CD8-positive, alpha-beta memory T cell (primary cell): ENCODE results near the gene PEX14. TPM values are rescaled to one million over a fixed set of nuclear protein-coding genes. Genes with fewer than 3 reads are reported as not detected.

Source experiments
- CTCF ChIA-PET: fragments of 350-600 bp; sonication (Branson Sonifier 250); formaldehyde crosslinking; loops from one replicate; lab custom pipeline; 2021; ENCODE audit warnings: antibody characterized with exemption; lab: Charles Lee
- POLR2A ChIA-PET: fragments of 350-600 bp; sonication (Branson Sonifier 250); formaldehyde crosslinking; loops from one replicate; lab custom pipeline; 2021; ENCODE audit warnings: antibody characterized with exemption; lab: Charles Lee
- DNase-seq, 5 donors: peaks; one replicate each; pipeline versions ENCODE4 v3.0.0 to v3.0.0-alpha.2; 2020 to 2022; ENCODE audit warnings: mixed read lengths in 1 of 5
- H3K27ac ChIP-seq: one replicate; pipeline ENCODE4 v1.7.0; 2013; ENCODE audit warnings: low read depth, mild to moderate bottlenecking, low read length, moderate library complexity
- H3K27me3 ChIP-seq: 2 replicates; pipeline ENCODE4 v1.7.0; 2013; ENCODE audit warnings: low read length, mild to moderate bottlenecking; ENCODE audit not compliant: insufficient read depth, poor library complexity, severe bottlenecking
- H3K36me3 ChIP-seq: 2 replicates; pipeline ENCODE4 v1.7.0; 2013; ENCODE audit warnings: mild to moderate bottlenecking, low read length, moderate library complexity; ENCODE audit not compliant: insufficient read depth
- H3K4me1 ChIP-seq: 2 replicates; pipeline ENCODE4 v1.7.0; 2013; ENCODE audit warnings: mild to moderate bottlenecking, low read length, moderate library complexity; ENCODE audit not compliant: insufficient read depth
- H3K4me3 ChIP-seq: 2 replicates; pipeline ENCODE4 v1.7.0; 2013; ENCODE audit warnings: mild to moderate bottlenecking, low read length
- H3K9me3 ChIP-seq: 2 replicates; pipeline ENCODE4 v1.7.0; 2013; ENCODE audit warnings: mild to moderate bottlenecking, low read length
- H3K27ac Mint-ChIP-seq, 8 donors: one replicate each; pipeline ENCODE4 v1.8.0; 2020 to 2021; ENCODE audit warnings: mixed read lengths in 8 of 8, mild to moderate bottlenecking in 6 of 8, inconsistent platforms in 3 of 8, moderate library complexity in 3 of 8
- H3K27me3 Mint-ChIP-seq, 2 donors: one replicate each; pipeline ENCODE4 v1.8.0; 2020 to 2021; ENCODE audit warnings: mixed read lengths in 2 of 2, mild to moderate bottlenecking in 1 of 2, moderate library complexity in 1 of 2
- H3K36me3 Mint-ChIP-seq, 3 donors: one replicate each; pipeline ENCODE4 v1.8.0; 2020 to 2021; ENCODE audit warnings: mixed read lengths in 3 of 3, inconsistent platforms in 1 of 3, mild to moderate bottlenecking in 1 of 3
- H3K4me1 Mint-ChIP-seq, 3 donors: one replicate each; pipeline ENCODE4 v1.8.0; 2020 to 2021; ENCODE audit warnings: mixed read lengths in 3 of 3, inconsistent platforms in 1 of 3, mild to moderate bottlenecking in 1 of 3
- H3K4me3 Mint-ChIP-seq, 7 donors: one replicate each; pipeline ENCODE4 v1.8.0; 2020 to 2021; ENCODE audit warnings: mixed read lengths in 7 of 7, mild to moderate bottlenecking in 6 of 7, moderate library complexity in 4 of 7, inconsistent platforms in 2 of 7
- H3K9me3 Mint-ChIP-seq, 5 donors: one replicate each; pipeline ENCODE4 v1.8.0; 2020 to 2022; ENCODE audit warnings: mixed read lengths in 5 of 5, mild to moderate bottlenecking in 3 of 5, moderate library complexity in 2 of 5, inconsistent platforms in 1 of 5
- polyA plus RNA-seq: library from polyadenylated mRNA; unstranded; fragments of 300-500 nt; fragmentation: Illumina TruSeq; gene quantifications from one replicate; pipeline ENCODE4 v1.2.3, GENCODE V29; 2021
- total RNA-seq, 2 experiments: library from RNA; stranded (reverse); gene quantifications; one replicate each; pipeline ENCODE4 v1.2.3, GENCODE V29; 2021

PEX14 gene
- total and polyA plus RNA-seq, 3 experiments from 2014 or later = 5.1 to 22.2 (median 18.2) TPM

DNA sequence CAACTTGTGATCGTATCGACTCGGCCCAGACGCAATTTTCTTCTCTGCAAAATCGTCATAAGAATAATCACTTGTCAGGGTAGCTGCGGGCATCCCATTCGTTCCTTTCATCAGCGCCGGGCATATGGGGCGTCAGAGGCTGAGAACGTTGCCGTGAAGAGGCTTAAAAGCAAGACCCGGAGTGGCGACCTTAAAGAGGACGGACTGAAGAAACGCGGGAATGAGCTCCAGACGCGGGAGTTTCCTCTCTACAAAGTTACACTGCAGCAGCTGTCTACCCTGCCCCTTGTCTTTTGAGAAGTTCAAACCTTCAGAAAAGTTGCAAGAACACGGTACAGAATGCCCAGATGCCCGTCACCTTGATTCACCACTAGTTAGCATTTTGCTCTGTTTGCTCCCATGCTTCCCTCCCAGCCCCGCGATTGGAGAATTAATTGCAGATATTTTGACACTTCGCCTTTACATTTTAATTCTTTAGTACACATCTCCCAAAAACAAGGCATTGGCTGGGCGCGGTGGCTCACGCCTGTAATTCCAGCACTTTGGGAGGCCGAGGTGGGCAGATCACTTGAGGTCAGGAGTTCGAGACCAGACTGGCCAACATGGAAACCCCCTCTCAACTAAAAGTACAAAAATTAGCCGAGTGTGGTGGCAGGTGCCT is 43.5 kb upstream of the PEX14 start:
- POLR2A ChIA-PET = interaction anchor here (0.6 kb wide), 1 partner anchor 25 kb away, joined by 3 read pairs; no protein-coding TSS in a partner anchor
- H3K4me3 Mint-ChIP-seq = peak overlapping the region; percentile 83 to 96 (median 89)
- H3K27me3 ChIP-seq = no peaks in the 10 kb centered on the region
- H3K9me3 ChIP-seq = no peaks in the 10 kb centered on the region
- peak overlapping the region; percentile 82 for H3K27ac ChIP-seq
- no peaks in the 10 kb centered on the region for H3K36me3 ChIP-seq
- CTCF ChIA-PET = interaction anchor here (1.2 to 3.0 kb wide), 7 partner anchors 29 to 481 kb away, joined by 3 to 37 read pairs (median 5); partner anchors contain the start of gene KIF1B
- H3K27me3 Mint-ChIP-seq = peaks cover 0 to 1% of the 10 kb centered on the region in 2 donors
- peak overlapping the region; percentile 83 to 95 (median 90) for H3K27ac Mint-ChIP-seq
- peak in 1 of 5 donors; percentile 5 for DNase-seq
- peaks cover 15 to 33% (median 21%) of the 10 kb centered on the region in 3 donors for H3K4me1 Mint-ChIP-seq
- H3K9me3 Mint-ChIP-seq = no peaks in the 10 kb centered on the region
- peaks cover 0 to 3% (median 0%) of the 10 kb centered on the region in 3 donors for H3K36me3 Mint-ChIP-seq
- peak overlapping the region; percentile 82 for H3K4me3 ChIP-seq
- H3K4me1 ChIP-seq = peaks cover 18% of the 10 kb centered on the region

DNA sequence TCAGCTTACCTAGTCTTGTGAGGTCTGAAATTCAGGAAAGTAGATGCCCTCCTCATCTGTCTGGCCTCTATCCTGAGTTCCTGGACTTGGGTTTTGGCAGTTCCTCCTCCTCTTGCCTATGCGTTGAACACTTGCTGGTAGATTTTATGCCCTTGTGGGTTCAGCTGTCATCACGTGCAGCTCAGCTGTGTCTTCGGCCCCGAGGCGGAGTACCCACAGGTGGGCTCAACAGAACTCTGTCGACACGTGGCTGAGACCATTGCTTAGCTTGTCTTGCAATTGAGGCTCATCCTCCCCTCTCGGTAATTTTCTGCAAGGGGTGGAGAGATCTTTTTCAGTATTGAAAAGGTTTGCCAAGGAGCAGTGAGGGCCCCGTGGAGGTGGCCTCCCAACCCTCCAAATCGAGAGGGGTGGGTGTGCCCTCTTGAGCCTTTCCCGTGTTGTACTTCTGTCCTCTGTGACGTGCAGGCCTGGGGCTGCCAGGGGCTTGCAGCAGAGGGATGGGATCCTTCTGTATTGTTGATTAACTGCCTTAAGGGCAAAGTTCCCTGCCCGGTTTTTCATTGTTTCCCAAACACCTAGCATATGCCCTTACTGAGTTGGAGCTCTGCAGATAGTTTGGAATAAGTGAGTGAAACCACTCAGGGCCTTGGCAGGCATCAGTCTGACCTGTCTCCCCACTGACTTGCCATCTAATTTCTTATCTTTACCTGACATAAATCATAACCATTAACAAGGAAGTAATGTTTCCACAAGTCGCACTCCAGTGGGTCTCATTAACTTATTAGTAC is 41.6 kb upstream of the PEX14 start:
- Mint-ChIP-seq H3K9me3 (no peaks in the 10 kb centered on the region), H3K27me3 (no peaks in the 10 kb centered on the region), H3K27ac (peak overlapping the region in 3 of 8 donors; percentile 24 to 83 (median 66)), H3K4me3 (peak overlapping the region in 4 of 7 donors; percentile 10 to 69 (median 33)), H3K4me1 (peaks cover 13 to 29% (median 17%) of the 10 kb centered on the region in 3 donors), H3K36me3 (peaks cover 0 to 3% (median 0%) of the 10 kb centered on the region in 3 donors)
- no peaks in the 10 kb centered on the region for H3K36me3 ChIP-seq
- no peak overlapping the region for H3K27ac ChIP-seq
- H3K4me3 ChIP-seq = no peak overlapping the region
- DNase-seq = no peak
- peaks cover 18% of the 10 kb centered on the region for H3K4me1 ChIP-seq
- ChIA-PET POLR2A (no interaction called here), CTCF (interaction anchor here (2.8 kb wide), 1 partner anchor 224 kb away, joined by 10 read pairs; the partner anchor contains the start of gene KIF1B)
- H3K27me3 ChIP-seq = no peaks in the 10 kb centered on the region
- H3K9me3 ChIP-seq = no peaks in the 10 kb centered on the region

DNA sequence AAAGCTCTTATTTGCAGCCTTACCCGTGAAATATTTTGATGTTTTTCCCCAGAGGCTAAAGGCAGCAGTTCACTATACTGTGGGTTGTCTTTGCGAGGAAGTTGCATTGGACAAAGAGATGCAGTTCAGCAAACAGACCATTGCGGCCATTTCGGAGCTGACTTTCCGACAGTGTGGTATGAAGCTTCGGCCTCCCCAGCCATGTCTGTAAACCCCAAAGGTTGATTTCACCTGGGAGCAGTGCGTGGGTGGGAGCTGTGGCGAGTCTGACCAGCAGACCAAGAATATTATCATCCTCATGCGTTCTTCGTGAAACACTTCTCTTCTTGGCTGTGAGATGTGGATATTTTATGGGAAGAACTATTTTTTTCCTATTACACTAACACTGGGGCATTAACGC is 41.0 kb upstream of the PEX14 start:
- peaks cover 0 to 3% (median 0%) of the 10 kb centered on the region in 3 donors for H3K36me3 Mint-ChIP-seq
- CTCF ChIA-PET = no interaction called here

DNA sequence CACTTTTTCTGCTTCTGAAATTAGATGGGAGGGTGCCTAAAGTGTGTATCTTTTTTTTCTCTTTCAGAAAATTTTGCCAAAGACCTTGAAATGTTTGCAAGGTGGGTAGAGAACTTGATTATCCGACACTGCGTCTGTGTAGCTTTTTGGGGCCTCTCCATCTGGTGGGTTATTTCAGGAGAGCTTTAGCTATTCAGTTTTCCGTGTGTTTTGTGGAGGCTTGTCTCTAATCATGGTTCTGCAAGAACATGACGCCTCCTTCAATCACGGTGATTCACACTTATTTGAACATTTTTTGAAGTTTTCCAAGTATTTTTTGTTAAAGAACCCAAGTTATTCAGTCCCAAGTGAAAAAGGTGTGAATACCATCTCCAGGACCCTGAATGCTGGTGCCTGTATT is 40.2 kb upstream of the PEX14 start:
- Mint-ChIP-seq H3K4me3 (peak overlapping the region in 1 of 7 donors; percentile 69), H3K27me3 (no peaks in the 10 kb centered on the region), H3K4me1 (peaks cover 13 to 24% (median 16%) of the 10 kb centered on the region in 3 donors), H3K36me3 (peaks cover 0 to 3% (median 0%) of the 10 kb centered on the region in 3 donors), H3K9me3 (no peaks in the 10 kb centered on the region), H3K27ac (peak overlapping the region in 1 of 8 donors; percentile 36)
- DNase-seq = no peak
- CTCF ChIA-PET = interaction anchor here (1.1 kb wide), 1 partner anchor 60 kb away, joined by 3 read pairs; no protein-coding TSS in a partner anchor
- H3K9me3 ChIP-seq = no peaks in the 10 kb centered on the region
- H3K4me1 ChIP-seq = peaks cover 12% of the 10 kb centered on the region
- no peaks in the 10 kb centered on the region for H3K27me3 ChIP-seq
- no peak overlapping the region for H3K27ac ChIP-seq
- no peak overlapping the region for H3K4me3 ChIP-seq
- POLR2A ChIA-PET = no interaction called here
- H3K36me3 ChIP-seq = no peaks in the 10 kb centered on the region

More for the DNA sequence above, 41.0 kb upstream of the PEX14 start:
- Mint-ChIP-seq H3K4me3 (peak overlapping the region in 1 of 7 donors; percentile 69), H3K27ac (peak overlapping the region in 2 of 8 donors; percentile 24 to 83), H3K4me1 (peaks cover 13 to 27% (median 16%) of the 10 kb centered on the region in 3 donors), H3K27me3 (no peaks in the 10 kb centered on the region), H3K9me3 (no peaks in the 10 kb centered on the region)
- Histone ChIP-seq H3K27me3 (no peaks in the 10 kb centered on the region), H3K27ac (no peak overlapping the region), H3K36me3 (no peaks in the 10 kb centered on the region), H3K4me1 (peaks cover 18% of the 10 kb centered on the region), H3K9me3 (no peaks in the 10 kb centered on the region), H3K4me3 (no peak overlapping the region)
- no peak for DNase-seq
- POLR2A ChIA-PET = no interaction called here

DNA sequence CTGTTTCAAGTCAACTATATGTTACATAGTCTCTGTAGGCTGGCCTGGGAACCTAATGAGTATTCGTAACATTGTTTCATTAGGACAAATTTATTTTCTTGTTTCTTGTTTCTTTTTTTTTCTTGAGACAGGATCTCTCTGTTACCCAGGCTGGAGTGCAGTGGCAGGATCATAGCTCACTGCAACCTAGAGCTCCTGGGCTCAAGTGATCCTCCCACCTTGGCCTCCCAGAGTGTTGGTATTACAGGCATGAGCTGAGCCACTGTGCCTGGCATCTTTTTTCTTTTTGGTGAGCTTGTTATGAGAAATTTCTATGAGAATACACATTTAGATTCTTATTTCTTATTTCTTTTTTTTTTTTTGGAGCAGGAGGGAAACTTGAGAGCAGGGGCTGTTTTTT is 37.7 kb upstream of the PEX14 start:
- no peak overlapping the region for H3K4me3 ChIP-seq
- CTCF ChIA-PET = no interaction called here
- H3K9me3 ChIP-seq = no peaks in the 10 kb centered on the region
- no peaks in the 10 kb centered on the region for H3K27me3 ChIP-seq
- DNase-seq = no peak
- Mint-ChIP-seq H3K27ac (peak overlapping the region in 2 of 8 donors; percentile 17 to 69), H3K4me1 (peaks cover 0 to 4% (median 0%) of the 10 kb centered on the region in 3 donors), H3K27me3 (no peaks in the 10 kb centered on the region), H3K9me3 (no peaks in the 10 kb centered on the region), H3K4me3 (no peak overlapping the region), H3K36me3 (peaks cover 0 to 8% (median 3%) of the 10 kb centered on the region in 3 donors)
- POLR2A ChIA-PET = no interaction called here
- no peak overlapping the region for H3K27ac ChIP-seq
- no peaks in the 10 kb centered on the region for H3K4me1 ChIP-seq
- H3K36me3 ChIP-seq = no peaks in the 10 kb centered on the region

DNA sequence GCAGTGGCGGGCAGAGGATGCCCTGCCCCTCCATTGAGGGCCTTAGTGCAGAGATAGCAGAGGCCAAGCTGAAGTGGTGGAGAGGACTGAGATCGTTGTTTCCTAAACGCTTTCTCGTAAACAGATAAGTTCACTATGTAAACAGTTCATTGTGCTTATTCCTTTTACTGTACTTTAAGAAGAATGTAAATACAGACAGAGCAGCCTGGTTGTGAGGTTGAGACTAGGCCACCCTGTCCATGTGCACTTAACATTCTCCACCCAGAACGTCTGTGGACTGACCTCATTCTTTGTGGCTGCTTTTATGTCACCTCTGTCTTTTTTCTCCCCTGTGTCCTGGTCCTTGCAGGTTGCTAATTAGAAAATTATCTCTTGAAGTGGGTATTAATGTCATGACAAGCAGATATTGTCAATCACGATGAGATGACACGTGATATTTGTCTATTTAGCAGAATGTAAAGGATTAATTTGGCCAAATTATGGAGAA is 36.0 kb upstream of the PEX14 start:
- POLR2A ChIA-PET = no interaction called here
- Mint-ChIP-seq H3K36me3 (peaks cover 0 to 8% (median 3%) of the 10 kb centered on the region in 3 donors), H3K9me3 (no peaks in the 10 kb centered on the region), H3K27ac (no peak overlapping the region), H3K4me1 (no peaks in the 10 kb centered on the region), H3K4me3 (no peak overlapping the region), H3K27me3 (no peaks in the 10 kb centered on the region)
- Histone ChIP-seq H3K4me3 (no peak overlapping the region), H3K4me1 (no peaks in the 10 kb centered on the region), H3K27ac (no peak overlapping the region), H3K27me3 (no peaks in the 10 kb centered on the region), H3K36me3 (no peaks in the 10 kb centered on the region), H3K9me3 (no peaks in the 10 kb centered on the region)
- CTCF ChIA-PET = interaction anchor here (0.8 to 1.2 kb wide), 2 partner anchors 9 to 57 kb away, joined by 3 read pairs; partner anchors contain the start of gene CENPS
- DNase-seq = no peak

DNA sequence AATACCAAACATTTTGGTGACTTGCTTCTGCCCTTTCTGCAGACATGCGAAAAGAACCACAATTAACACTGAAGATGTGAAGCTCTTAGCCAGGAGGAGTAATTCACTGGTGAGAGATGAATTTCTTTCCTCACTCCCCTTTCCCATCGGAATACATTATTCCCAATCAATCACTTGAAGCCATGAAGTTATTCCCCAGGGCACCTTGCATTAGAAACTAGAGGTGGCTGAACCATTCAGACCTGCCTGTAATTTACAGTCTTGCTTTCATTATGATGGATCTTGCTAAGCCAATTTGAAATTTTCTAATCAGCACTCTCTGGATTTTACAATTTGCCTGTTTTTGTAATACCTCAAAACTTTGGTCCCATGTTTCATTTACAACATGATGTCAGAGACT is 34.4 kb upstream of the PEX14 start:
- Histone ChIP-seq H3K36me3 (no peaks in the 10 kb centered on the region), H3K27ac (no peak overlapping the region), H3K4me3 (no peak overlapping the region), H3K9me3 (no peaks in the 10 kb centered on the region), H3K4me1 (no peaks in the 10 kb centered on the region), H3K27me3 (no peaks in the 10 kb centered on the region)
- Mint-ChIP-seq H3K9me3 (no peaks in the 10 kb centered on the region), H3K27me3 (no peaks in the 10 kb centered on the region), H3K4me1 (no peaks in the 10 kb centered on the region), H3K27ac (no peak overlapping the region), H3K4me3 (no peak overlapping the region), H3K36me3 (peaks cover 0 to 11% (median 3%) of the 10 kb centered on the region in 3 donors)
- ChIA-PET POLR2A (no interaction called here), CTCF (no interaction called here)
- DNase-seq = no peak
